ENCODE data around the gene TLK1. TPM values are rescaled to one million over a fixed set of nuclear protein-coding genes. Genes with fewer than 3 reads are reported as not detected.

Gene TLK1
- 100 to 1,000 TPM in 4 of 5 experiments, 10 to 100 TPM in 1; 96.9 to 191 (median 141) TPM for total RNA-seq
- 10 to 100 TPM; 40.0 to 63.8 TPM for polyA plus RNA-seq
- total RNA-seq: 89.8 reads per million, percentile 82 among the genes with 10 or more reads in this experiment

- H3K36me3 Mint-ChIP-seq: peaks cover 0 to 5% (median 0%) of the 10 kb centered on the region in 5 donors
- POLR2A ChIA-PET: interaction anchor here (0.5 to 4.4 kb wide), 11 partner anchors 20 to 277 kb away, joined by 3 to 32 read pairs (median 4); partner anchors contain the start of gene GORASP2
Measured at GRCh38 chr2:171160119-171160955, at the start of gene TLK1. TSS of gene TLK1 (minus strand) at chr2:171160893. CDS start at chr2:171160428, 465 bp downstream.

DNA sequence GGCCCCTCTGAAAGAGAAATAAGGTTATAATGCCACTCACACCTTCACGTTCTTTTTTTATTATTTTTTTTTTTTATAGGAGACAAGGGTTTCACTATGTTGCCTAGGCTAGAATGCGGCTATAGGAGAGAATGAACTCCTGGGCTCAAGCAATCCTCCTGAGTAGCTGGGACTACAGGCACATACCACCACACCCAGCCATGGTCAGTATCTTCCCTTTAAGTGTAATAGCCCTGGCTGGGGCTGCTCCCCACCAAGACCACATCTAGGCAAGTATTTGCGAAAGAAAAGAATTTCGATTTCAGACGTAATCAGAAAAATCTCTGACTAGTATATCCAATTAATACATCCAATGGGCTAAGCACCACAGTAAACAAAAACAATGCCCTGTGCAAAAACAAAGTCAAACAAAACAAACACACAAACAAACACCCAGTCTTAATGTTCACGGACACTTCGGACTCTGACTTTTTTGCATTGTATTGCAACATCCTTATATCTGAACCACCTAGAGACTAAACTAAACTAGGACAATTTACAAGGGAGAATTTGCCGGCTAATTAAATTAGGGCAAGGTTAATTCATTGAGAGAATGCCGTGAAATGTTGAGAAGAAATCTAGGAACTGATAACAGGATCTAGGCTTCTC lies 49.6 kb upstream of the TLK1 start:
- POLR2A ChIA-PET: interaction anchor here (0.6 to 1.3 kb wide), 3 partner anchors 19 to 50 kb away, joined by 3 to 5 read pairs (median 5); no protein-coding TSS in a partner anchor
- H3K4me3 Mint-ChIP-seq: peak overlapping the region; percentile 34 to 83 (median 78)
- no peaks in the 10 kb centered on the region for H3K27me3 ChIP-seq (ENCODE audit: control insufficient read depth in 2 of 2, insufficient read depth in 2 of 2, low read length in 2 of 2)
- no peak overlapping the region for H3K4me3 ChIP-seq (ENCODE audit: low read length)
- CTCF ChIA-PET: interaction anchor here (1.3 kb wide), 1 partner anchor 206 kb away, joined by 5 read pairs; no protein-coding TSS in a partner anchor
- peaks cover 0 to 3% (median 0%) of the 10 kb centered on the region in 5 donors for H3K27me3 Mint-ChIP-seq
- H3K4me1 ChIP-seq (ENCODE audit: control insufficient read depth in 2 of 2, insufficient read depth in 2 of 2, low read length in 2 of 2): peaks cover 5 to 9% of the 10 kb centered on the region in 2 donors
- no peaks in the 10 kb centered on the region for H3K9me3 ChIP-seq (ENCODE audit: control insufficient read depth in 2 of 3, low read length in 3 of 3)
- DNase-seq (no peak), ATAC-seq (peak; percentile 3)
- peaks cover 0 to 7% (median 0%) of the 10 kb centered on the region in 11 donors for H3K9me3 Mint-ChIP-seq
- no peaks in the 10 kb centered on the region for H3K36me3 ChIP-seq (ENCODE audit: control insufficient read depth in 2 of 3, insufficient read depth in 3 of 3, low read length in 3 of 3)
- peaks cover 0 to 3% (median 0%) of the 10 kb centered on the region in 5 donors for H3K36me3 Mint-ChIP-seq
- peaks cover 3 to 28% (median 27%) of the 10 kb centered on the region in 7 donors for H3K4me1 Mint-ChIP-seq
- intact Hi-C loops (cut with micrococcal nuclease): loop anchor here (2.0 to 5.0 kb wide), 3 partner anchors 37 to 48 kb away; no protein-coding TSS in a partner anchor
- peak overlapping the region; percentile 30 to 93 (median 83) for H3K27ac Mint-ChIP-seq
- no peak overlapping the region for H3K27ac ChIP-seq (ENCODE audit: low read depth, low read length)

More at GRCh38 chr2:171160119-171160955, at the start of gene TLK1:
- CTCF ChIA-PET: interaction anchor here (0.6 to 5.1 kb wide), 7 partner anchors 42 to 256 kb away, joined by 3 to 50 read pairs (median 3); no protein-coding TSS in a partner anchor
- Mint-ChIP-seq H3K4me3 (peak within 1 kb of the TSS; percentile 87 to 98 (median 96)), H3K9me3 (peaks cover 0 to 4% (median 0%) of the 10 kb centered on the region in 11 donors), H3K27me3 (no peaks in the 10 kb centered on the region), H3K27ac (peak within 1 kb of the TSS; percentile 88 to 98 (median 97)), H3K4me1 (peaks cover 49 to 70% (median 58%) of the 10 kb centered on the region in 7 donors)
- intact Hi-C loops (cut with micrococcal nuclease): loop anchor here (1.0 to 5.0 kb wide), 6 partner anchors 88 to 1282 kb away; partner anchors contain the start of genes DCAF17 (in 2 of the 2) and GORASP2 (in 1 of the 2)
- peak; percentile 63 to 84 (median 81) for DNase-seq
- peak; percentile 78 for ATAC-seq
- Histone ChIP-seq H3K36me3 (ENCODE audit: control insufficient read depth in 2 of 3, insufficient read depth in 3 of 3, low read length in 3 of 3) (peaks cover 0 to 8% (median 0%) of the 10 kb centered on the region in 3 experiments), H3K27me3 (ENCODE audit: control insufficient read depth in 2 of 2, insufficient read depth in 2 of 2, low read length in 2 of 2) (no peaks in the 10 kb centered on the region), H3K4me3 (ENCODE audit: low read length) (peak within 1 kb of the TSS; percentile 70), H3K9me3 (ENCODE audit: control insufficient read depth in 2 of 3, low read length in 3 of 3) (no peaks in the 10 kb centered on the region), H3K4me1 (ENCODE audit: control insufficient read depth in 2 of 2, insufficient read depth in 2 of 2, low read length in 2 of 2) (peaks cover 30 to 39% of the 10 kb centered on the region in 2 donors), H3K27ac (ENCODE audit: low read depth, low read length) (peak within 1 kb of the TSS; percentile 99)

- H3K4me1 Mint-ChIP-seq: peaks cover 3 to 28% (median 27%) of the 10 kb centered on the region in 7 donors
- H3K4me3 Mint-ChIP-seq: no peak overlapping the region
- intact Hi-C loops (cut with micrococcal nuclease): no loop called here
- no peaks in the 10 kb centered on the region for H3K36me3 ChIP-seq (ENCODE audit: control insufficient read depth in 2 of 3, insufficient read depth in 3 of 3, low read length in 3 of 3)
- DNase-seq (no peak), ATAC-seq (no peak)
- peaks cover 0 to 3% (median 0%) of the 10 kb centered on the region in 5 donors for H3K36me3 Mint-ChIP-seq
- H3K27me3 Mint-ChIP-seq: peaks cover 0 to 3% (median 0%) of the 10 kb centered on the region in 5 donors
- no peaks in the 10 kb centered on the region for H3K9me3 ChIP-seq (ENCODE audit: control insufficient read depth in 2 of 3, low read length in 3 of 3)
- peak overlapping the region in 1 of 9 donors; percentile 33 for H3K27ac Mint-ChIP-seq
- no peak overlapping the region for H3K27ac ChIP-seq (ENCODE audit: low read depth, low read length)
- peaks cover 0 to 7% (median 0%) of the 10 kb centered on the region in 11 donors for H3K9me3 Mint-ChIP-seq
- CTCF ChIA-PET: no interaction called here
- peaks cover 5 to 9% of the 10 kb centered on the region in 2 donors for H3K4me1 ChIP-seq (ENCODE audit: control insufficient read depth in 2 of 2, insufficient read depth in 2 of 2, low read length in 2 of 2)
- no peaks in the 10 kb centered on the region for H3K27me3 ChIP-seq (ENCODE audit: control insufficient read depth in 2 of 2, insufficient read depth in 2 of 2, low read length in 2 of 2)
- POLR2A ChIA-PET: no interaction called here
- no peak overlapping the region for H3K4me3 ChIP-seq (ENCODE audit: low read length)
Measured at GRCh38 chr2:171208657-171209056, 48.0 kb upstream of the TLK1 start.

DNA sequence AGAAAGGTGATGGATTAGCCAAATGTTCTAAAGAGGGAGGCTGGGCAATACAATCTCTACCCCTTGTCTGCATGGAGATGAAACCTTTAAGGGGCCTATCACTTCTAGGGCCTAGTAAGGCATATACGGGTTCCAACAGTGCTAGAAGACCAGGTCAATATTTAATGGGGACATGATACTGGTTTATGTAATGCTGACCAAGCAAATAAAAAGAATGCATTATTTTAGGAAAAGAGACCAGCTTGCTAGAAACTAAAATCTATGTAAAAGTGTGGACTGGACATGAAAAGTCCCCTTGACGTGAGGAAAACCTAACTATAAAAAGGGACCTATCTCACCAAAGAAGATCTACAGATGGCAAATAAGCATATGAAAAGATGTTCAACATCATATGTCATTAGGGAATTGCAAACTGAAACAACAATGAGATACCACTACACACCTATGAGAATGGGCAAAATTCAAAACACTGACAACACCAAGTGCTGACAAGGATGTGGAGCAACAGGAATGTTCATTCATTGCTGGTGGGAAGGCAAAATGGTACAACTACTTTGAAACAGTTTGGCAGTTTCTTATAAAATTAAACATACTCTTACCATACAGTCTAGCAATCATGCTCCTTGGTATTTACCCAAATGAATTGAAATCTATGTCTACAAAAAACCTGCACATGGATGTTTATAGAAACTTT lies 45.9 kb upstream of the TLK1 start:
- intact Hi-C loops (cut with micrococcal nuclease): no loop called here
- Histone ChIP-seq H3K4me1 (ENCODE audit: control insufficient read depth in 2 of 2, insufficient read depth in 2 of 2, low read length in 2 of 2) (peaks cover 5 to 9% of the 10 kb centered on the region in 2 donors), H3K9me3 (ENCODE audit: control insufficient read depth in 2 of 3, low read length in 3 of 3) (no peaks in the 10 kb centered on the region), H3K4me3 (ENCODE audit: low read length) (no peak overlapping the region), H3K36me3 (ENCODE audit: control insufficient read depth in 2 of 3, insufficient read depth in 3 of 3, low read length in 3 of 3) (no peaks in the 10 kb centered on the region), H3K27ac (ENCODE audit: low read depth, low read length) (no peak overlapping the region), H3K27me3 (ENCODE audit: control insufficient read depth in 2 of 2, insufficient read depth in 2 of 2, low read length in 2 of 2) (no peaks in the 10 kb centered on the region)
- ChIA-PET CTCF (no interaction called here), POLR2A (no interaction called here)
- Mint-ChIP-seq H3K36me3 (peaks cover 0 to 3% (median 0%) of the 10 kb centered on the region in 5 donors), H3K4me1 (peaks cover 3 to 23% (median 18%) of the 10 kb centered on the region in 7 donors), H3K27me3 (peaks cover 0 to 3% (median 0%) of the 10 kb centered on the region in 5 donors), H3K4me3 (no peak overlapping the region), H3K27ac (no peak overlapping the region), H3K9me3 (peaks cover 0 to 7% (median 0%) of the 10 kb centered on the region in 11 donors)
- ATAC-seq (no peak), DNase-seq (no peak)

GRCh38 chr2:171205551-171205950 lies 44.9 kb upstream of the TLK1 start:
- DNase-seq (no peak), ATAC-seq (no peak)
- no peaks in the 10 kb centered on the region for H3K27me3 ChIP-seq (ENCODE audit: control insufficient read depth in 2 of 2, insufficient read depth in 2 of 2, low read length in 2 of 2)
- peaks cover 0 to 3% (median 0%) of the 10 kb centered on the region in 5 donors for H3K27me3 Mint-ChIP-seq
- no peak overlapping the region for H3K4me3 ChIP-seq (ENCODE audit: low read length)
- intact Hi-C loops (cut with micrococcal nuclease): no loop called here
- H3K9me3 ChIP-seq (ENCODE audit: control insufficient read depth in 2 of 3, low read length in 3 of 3): no peaks in the 10 kb centered on the region
- H3K27ac Mint-ChIP-seq: no peak overlapping the region
- H3K36me3 Mint-ChIP-seq: peaks cover 0 to 3% (median 0%) of the 10 kb centered on the region in 5 donors
- H3K27ac ChIP-seq (ENCODE audit: low read depth, low read length): no peak overlapping the region
- H3K36me3 ChIP-seq (ENCODE audit: control insufficient read depth in 2 of 3, insufficient read depth in 3 of 3, low read length in 3 of 3): no peaks in the 10 kb centered on the region
- peaks cover 0 to 7% (median 0%) of the 10 kb centered on the region in 11 donors for H3K9me3 Mint-ChIP-seq
- ChIA-PET CTCF (no interaction called here), POLR2A (no interaction called here)
- peaks cover 1 to 13% (median 8%) of the 10 kb centered on the region in 7 donors for H3K4me1 Mint-ChIP-seq
- H3K4me1 ChIP-seq (ENCODE audit: control insufficient read depth in 2 of 2, insufficient read depth in 2 of 2, low read length in 2 of 2): peaks cover 3 to 7% of the 10 kb centered on the region in 2 donors
- H3K4me3 Mint-ChIP-seq: no peak overlapping the region
